ENCODE data around the gene CCDC86.

CCDC86 gene

GRCh38 chr11:60866911-60867870, 25.3 kb downstream of the CCDC86 start, which contains the start of gene ZP1:
TSS of gene ZP1 (plus strand) at chr11:60867542. CDS start at chr11:60867562, 20 bp downstream.
- in situ Hi-C loops (cut with MboI; ENCODE audit: low sequenced_read_pairs): no loop called here

- in situ Hi-C loops (cut with MboI; ENCODE audit: low sequenced_read_pairs): no loop called here
These were observed 26.2 kb downstream of the CCDC86 start for GRCh38 chr11:60867871-60868681.

- in situ Hi-C loops (cut with MboI; ENCODE audit: low sequenced_read_pairs): no loop called here
These were observed 27.0 kb downstream of the CCDC86 start for GRCh38 chr11:60868682-60869450.

GRCh38 chr11:60869451-60869825, 27.5 kb downstream of the CCDC86 start:
- in situ Hi-C loops (cut with MboI; ENCODE audit: low sequenced_read_pairs): no loop called here

GRCh38 chr11:60870276-60870675, 28.4 kb downstream of the CCDC86 start:
- in situ Hi-C loops (cut with MboI; ENCODE audit: low sequenced_read_pairs): no loop called here

GRCh38 chr11:60870733-60871377, 28.9 kb downstream of the CCDC86 start:
- in situ Hi-C loops (cut with MboI; ENCODE audit: low sequenced_read_pairs): no loop called here

GRCh38 chr11:60871378-60872061, 29.6 kb downstream of the CCDC86 start:
- in situ Hi-C loops (cut with MboI; ENCODE audit: low sequenced_read_pairs): no loop called here

- in situ Hi-C loops (cut with MboI; ENCODE audit: low sequenced_read_pairs): no loop called here
These were observed 30.4 kb downstream of the CCDC86 start for GRCh38 chr11:60872124-60872960.

- in situ Hi-C loops (cut with MboI; ENCODE audit: low sequenced_read_pairs): no loop called here
These were observed 31.1 kb downstream of the CCDC86 start for GRCh38 chr11:60872961-60873524.

GRCh38 chr11:60873533-60873932, 31.6 kb downstream of the CCDC86 start:
- in situ Hi-C loops (cut with MboI; ENCODE audit: low sequenced_read_pairs): no loop called here

- in situ Hi-C loops (cut with MboI; ENCODE audit: low sequenced_read_pairs): no loop called here
These were observed 32.8 kb downstream of the CCDC86 start for GRCh38 chr11:60874421-60875365.

GRCh38 chr11:60875366-60876167, 33.7 kb downstream of the CCDC86 start:
- in situ Hi-C loops (cut with MboI; ENCODE audit: low sequenced_read_pairs): no loop called here

GRCh38 chr11:60876168-60876485, 34.2 kb downstream of the CCDC86 start:
- in situ Hi-C loops (cut with MboI; ENCODE audit: low sequenced_read_pairs): no loop called here

GRCh38 chr11:60878245-60879101, 36.6 kb downstream of the CCDC86 start:
- in situ Hi-C loops (cut with MboI; ENCODE audit: low sequenced_read_pairs): no loop called here

GRCh38 chr11:60879104-60879503, 37.2 kb downstream of the CCDC86 start:
- in situ Hi-C loops (cut with MboI; ENCODE audit: low sequenced_read_pairs): no loop called here
